Kidney (tissue), 14 donors: ENCODE results near the gene PJA1. TPM values are rescaled to one million over a fixed set of nuclear protein-coding genes. Genes with fewer than 3 reads are reported as not detected.
A peak's percentile ranks its signal among the peaks of the same experiment; 100 is the strongest.

Experiments
- DNase-seq, 5 donors: peaks; one replicate each; pipeline ENCODE4 v3.0.0-alpha.2; 2013 to 2020
- FAIRE-seq: peaks from 2 replicates; lab custom pipeline; 2012; peaks lifted over from hg19 to GRCh38; lab: Jason Lieb, UNC
- H3K27ac ChIP-seq, 2 donors: one replicate each; pipeline ENCODE4 v1.7.0; 2013; ENCODE audit warnings: low read depth in 2 of 2, low read length in 2 of 2, inconsistent platforms in 1 of 2
- H3K27me3 ChIP-seq: one replicate; pipeline ENCODE4 v1.7.1; 2013; ENCODE audit warnings: low read length, inconsistent platforms; ENCODE audit not compliant: control insufficient read depth, insufficient read depth
- H3K36me3 ChIP-seq, 3 donors: one replicate each; pipeline versions ENCODE4 v1.7.0 to v1.7.1; 2013; ENCODE audit warnings: low read length in 3 of 3, control low read depth in 1 of 3, inconsistent platforms in 1 of 3; ENCODE audit not compliant: insufficient read depth in 3 of 3, control insufficient read depth in 2 of 3
- H3K4me1 ChIP-seq, 3 donors: one replicate each; pipeline versions ENCODE4 v1.7.0 to v1.7.1; 2013; ENCODE audit warnings: low read length in 3 of 3, inconsistent platforms in 1 of 3, low read depth in 1 of 3; ENCODE audit not compliant: control insufficient read depth in 2 of 3, insufficient read depth in 2 of 3
- H3K4me3 ChIP-seq, 3 donors: one replicate each; pipeline versions ENCODE4 v1.7.0 to v1.8.1; 2013; ENCODE audit warnings: low read length in 3 of 3, control low read depth in 1 of 3, inconsistent platforms in 1 of 3
- H3K9ac ChIP-seq, 3 donors: one replicate each; pipeline versions ENCODE4 v1.7.0 to v1.7.1; 2013; ENCODE audit warnings: low read length in 3 of 3, control low read depth in 1 of 3, inconsistent platforms in 1 of 3
- H3K9me3 ChIP-seq, 3 donors: one replicate each; pipeline versions ENCODE4 v1.7.0 to v1.7.1; 2013; ENCODE audit warnings: low read length in 3 of 3, control low read depth in 1 of 3, inconsistent platforms in 1 of 3; ENCODE audit not compliant: control insufficient read depth in 2 of 3, insufficient read depth in 1 of 3
- intact Hi-C: fragments of 100-400 bp; cut with DNase I; formaldehyde crosslinking; loops from one replicate; pipeline ENCODE4 v1.11.1; 2022
- polyA plus RNA-seq: library from polyadenylated mRNA; stranded (reverse); fragments of 350-450 nt; fragmentation: Illumina TruSeq; extraction: RNeasy Lipid Tissue Mini Kit (QIAGEN cat#74804); gene quantifications from one replicate; pipeline ENCODE4 v1.2.3, GENCODE V29; 2014; ENCODE audit warnings: low read depth, low replicate concordance; ENCODE audit not compliant: insufficient read depth
- total RNA-seq: library from RNA; stranded (reverse); fragmentation: NEBNext Ultra II Directional; extraction: Animal tissue kit (Norgen Biotek cat#: 25700); gene quantifications from one replicate; pipeline ENCODE4 v1.2.1, GENCODE V29; 2021
- TF ChIP-seq, protein P1 (sequence below): IDR thresholded peaks from 3 replicates; pipeline ENCODE4 v1.5.1; 2012; ENCODE audit warnings: mild to moderate bottlenecking, moderate library complexity, borderline replicate concordance; ENCODE audit not compliant: insufficient read depth; ENCODE audit errors: extremely low read depth
- donor health status: control.
- donor health status: control.
- donor health status: control.
- donor health status: control.
- donor health status: control.
- donor health status: DM: yes; HTN: yes; CAD: no.
- donor health status: Normal renal cell carcinoma (clear cell type).

PJA1 gene
- total and polyA plus RNA-seq, 2 donors from 2014 or later = 27.1 to 29.9 TPM

DNA sequence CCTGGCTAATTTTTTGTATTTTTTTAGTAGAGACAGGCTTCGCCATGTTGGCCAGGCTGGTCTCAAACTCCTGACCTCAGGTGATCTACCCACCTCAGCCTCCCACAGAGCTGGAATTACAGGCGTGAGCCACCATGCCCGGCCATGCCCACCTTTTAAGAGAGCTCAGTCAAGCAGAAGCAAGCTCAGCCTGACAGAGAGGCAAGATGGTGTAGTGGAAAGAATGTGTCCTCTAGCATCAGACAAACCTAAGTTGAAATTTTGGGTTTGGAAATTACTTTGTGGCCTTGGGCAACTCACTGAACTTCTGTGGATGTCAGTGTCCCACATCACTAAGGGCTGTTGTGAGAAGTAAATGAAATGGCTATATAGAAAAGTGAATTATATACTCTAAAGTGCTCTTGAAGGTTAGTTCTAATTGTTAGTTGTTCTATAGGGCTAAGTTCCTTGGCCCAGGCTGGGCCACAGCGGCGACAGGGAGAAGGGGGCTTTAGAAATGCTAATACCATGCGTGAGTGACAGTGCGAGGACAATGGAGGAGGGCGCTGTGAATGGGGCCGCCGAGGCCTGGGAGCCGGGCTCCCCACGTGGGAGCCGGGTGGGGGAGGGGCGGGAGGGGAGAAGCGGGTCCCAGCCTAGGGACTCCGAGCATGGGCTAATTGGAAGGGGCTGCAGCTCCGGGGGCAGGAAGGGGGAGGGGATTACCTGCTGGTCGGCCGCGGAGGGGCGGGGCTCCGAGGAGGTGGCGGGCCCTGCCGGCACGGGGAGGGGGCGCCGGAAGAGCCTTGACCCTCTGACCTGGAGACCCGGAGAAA lies 15.6 kb downstream of the PJA1 start:
- Histone ChIP-seq H3K9me3 (no peaks in the 10 kb centered on the region), H3K9ac (no peak overlapping the region), H3K27me3 (no peaks in the 10 kb centered on the region), H3K4me3 (no peak overlapping the region), H3K4me1 (no peaks in the 10 kb centered on the region), H3K27ac (no peak overlapping the region), H3K36me3 (no peaks in the 10 kb centered on the region)
- FAIRE-seq = no peak
- peak in 1 of 5 donors; percentile 13 for DNase-seq
- TF ChIP-seq, protein P1, sequence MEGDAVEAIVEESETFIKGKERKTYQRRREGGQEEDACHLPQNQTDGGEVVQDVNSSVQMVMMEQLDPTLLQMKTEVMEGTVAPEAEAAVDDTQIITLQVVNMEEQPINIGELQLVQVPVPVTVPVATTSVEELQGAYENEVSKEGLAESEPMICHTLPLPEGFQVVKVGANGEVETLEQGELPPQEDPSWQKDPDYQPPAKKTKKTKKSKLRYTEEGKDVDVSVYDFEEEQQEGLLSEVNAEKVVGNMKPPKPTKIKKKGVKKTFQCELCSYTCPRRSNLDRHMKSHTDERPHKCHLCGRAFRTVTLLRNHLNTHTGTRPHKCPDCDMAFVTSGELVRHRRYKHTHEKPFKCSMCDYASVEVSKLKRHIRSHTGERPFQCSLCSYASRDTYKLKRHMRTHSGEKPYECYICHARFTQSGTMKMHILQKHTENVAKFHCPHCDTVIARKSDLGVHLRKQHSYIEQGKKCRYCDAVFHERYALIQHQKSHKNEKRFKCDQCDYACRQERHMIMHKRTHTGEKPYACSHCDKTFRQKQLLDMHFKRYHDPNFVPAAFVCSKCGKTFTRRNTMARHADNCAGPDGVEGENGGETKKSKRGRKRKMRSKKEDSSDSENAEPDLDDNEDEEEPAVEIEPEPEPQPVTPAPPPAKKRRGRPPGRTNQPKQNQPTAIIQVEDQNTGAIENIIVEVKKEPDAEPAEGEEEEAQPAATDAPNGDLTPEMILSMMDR = no peak
- intact Hi-C loops = no loop called here

DNA sequence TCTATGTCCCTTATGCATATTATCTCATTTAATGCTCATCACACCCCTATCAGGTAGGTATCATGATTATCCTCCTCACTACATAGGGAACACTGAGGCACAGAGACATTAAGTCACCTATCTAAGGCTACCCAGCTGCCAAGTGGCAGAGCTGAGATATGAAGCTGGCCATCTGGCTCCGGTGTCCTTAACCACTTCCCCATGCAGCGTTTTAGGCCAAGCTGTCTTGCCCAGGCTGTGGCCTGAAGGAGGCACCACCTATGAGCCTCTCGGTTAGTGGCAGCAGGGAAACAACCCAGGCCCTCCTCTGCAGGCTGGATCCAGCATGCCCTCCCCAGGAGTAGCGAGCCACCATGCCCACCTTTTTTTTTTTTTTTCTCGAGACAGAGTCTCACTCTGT lies 16.3 kb downstream of the PJA1 start:
- FAIRE-seq (no peak), DNase-seq (peak in 1 of 5 donors; percentile 15)
- H3K4me3 ChIP-seq = no peak overlapping the region
- no peaks in the 10 kb centered on the region for H3K4me1 ChIP-seq
- intact Hi-C loops = no loop called here
- H3K27ac ChIP-seq = no peak overlapping the region
- H3K9me3 ChIP-seq = no peaks in the 10 kb centered on the region
- H3K9ac ChIP-seq = no peak overlapping the region
- H3K27me3 ChIP-seq = no peaks in the 10 kb centered on the region
- TF ChIP-seq, protein P1 = no peak
- H3K36me3 ChIP-seq = no peaks in the 10 kb centered on the region

DNA sequence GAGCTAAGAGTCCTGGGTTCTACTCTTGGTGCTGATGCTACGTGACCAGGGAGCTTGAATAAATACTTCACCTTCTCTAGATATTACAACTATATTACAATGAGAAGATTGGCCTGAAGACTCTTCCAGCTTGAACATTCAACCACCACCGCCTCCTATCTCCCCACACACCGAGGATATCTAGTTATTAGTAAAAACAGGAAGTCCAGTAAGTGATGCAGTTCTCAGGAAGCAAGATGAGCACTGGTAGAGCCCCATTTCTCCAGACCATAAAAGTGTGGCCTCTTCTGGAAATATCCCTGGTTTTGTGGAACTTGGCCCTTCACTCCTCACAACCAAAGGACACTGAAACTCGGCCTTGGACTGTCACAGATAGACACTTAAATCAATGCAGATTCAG lies 18.5 kb downstream of the PJA1 start:
- intact Hi-C loops = no loop called here
- DNase-seq = peak in 1 of 5 donors; percentile 5
- H3K27me3 ChIP-seq = no peaks in the 10 kb centered on the region
- H3K27ac ChIP-seq = no peak overlapping the region
- TF ChIP-seq, protein P1 = no peak
- H3K4me3 ChIP-seq = no peak overlapping the region
- no peak overlapping the region for H3K9ac ChIP-seq
- no peaks in the 10 kb centered on the region for H3K9me3 ChIP-seq
- H3K36me3 ChIP-seq = no peaks in the 10 kb centered on the region
- no peaks in the 10 kb centered on the region for H3K4me1 ChIP-seq
- no peak for FAIRE-seq
